HL-60 (cell line): ENCODE measurements around the gene STRIP1.

Experiments
- POLR2AphosphoS5 ChIP-seq: IDR thresholded peaks from 2 replicates; pipeline ENCODE4 v1.6.1; 2012; ENCODE audit warnings: low read depth
- TF ChIP-seq, protein P1 (sequence below): IDR thresholded peaks from one replicate; pipeline ENCODE4 v1.5.1; 2011; ENCODE audit warnings: low read length, control low read depth, inconsistent platforms; ENCODE audit not compliant: insufficient read depth

DNA sequence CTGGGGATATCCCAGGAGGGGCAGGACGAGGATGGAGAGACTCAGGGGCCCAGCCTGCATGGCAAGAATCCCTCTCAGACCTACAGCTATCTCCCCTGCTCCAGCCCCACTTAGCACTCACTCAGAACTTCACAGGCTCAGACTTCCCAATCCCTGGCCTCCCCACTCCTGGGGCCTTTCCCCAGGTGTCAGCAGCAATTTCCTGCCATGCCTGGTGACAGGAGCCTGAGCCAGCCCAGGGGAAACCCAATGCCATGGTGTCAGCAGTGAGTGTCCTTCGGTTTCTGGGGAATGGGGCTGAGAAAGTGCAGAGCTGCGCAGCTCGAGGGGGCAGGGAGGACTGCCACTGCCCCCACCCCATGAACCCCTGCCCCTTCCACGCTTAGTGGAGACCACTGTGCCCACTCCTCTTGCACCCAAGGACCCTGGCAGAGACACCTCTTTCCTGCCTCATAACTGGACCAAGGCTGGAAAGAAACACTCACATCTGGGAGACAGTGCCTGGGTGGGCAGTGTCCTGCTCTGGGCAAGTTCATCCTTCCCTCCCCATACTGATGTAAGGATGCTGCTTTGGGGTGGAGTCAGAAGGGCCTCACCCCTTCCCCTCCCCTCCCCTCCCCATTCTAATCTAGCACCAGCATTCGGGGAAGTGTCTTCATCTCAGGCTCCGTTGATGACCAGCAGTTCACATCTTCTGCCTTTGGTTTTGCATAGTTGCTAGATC, 60.7 kb downstream of the STRIP1 start:
- TF ChIP-seq, protein P1, sequence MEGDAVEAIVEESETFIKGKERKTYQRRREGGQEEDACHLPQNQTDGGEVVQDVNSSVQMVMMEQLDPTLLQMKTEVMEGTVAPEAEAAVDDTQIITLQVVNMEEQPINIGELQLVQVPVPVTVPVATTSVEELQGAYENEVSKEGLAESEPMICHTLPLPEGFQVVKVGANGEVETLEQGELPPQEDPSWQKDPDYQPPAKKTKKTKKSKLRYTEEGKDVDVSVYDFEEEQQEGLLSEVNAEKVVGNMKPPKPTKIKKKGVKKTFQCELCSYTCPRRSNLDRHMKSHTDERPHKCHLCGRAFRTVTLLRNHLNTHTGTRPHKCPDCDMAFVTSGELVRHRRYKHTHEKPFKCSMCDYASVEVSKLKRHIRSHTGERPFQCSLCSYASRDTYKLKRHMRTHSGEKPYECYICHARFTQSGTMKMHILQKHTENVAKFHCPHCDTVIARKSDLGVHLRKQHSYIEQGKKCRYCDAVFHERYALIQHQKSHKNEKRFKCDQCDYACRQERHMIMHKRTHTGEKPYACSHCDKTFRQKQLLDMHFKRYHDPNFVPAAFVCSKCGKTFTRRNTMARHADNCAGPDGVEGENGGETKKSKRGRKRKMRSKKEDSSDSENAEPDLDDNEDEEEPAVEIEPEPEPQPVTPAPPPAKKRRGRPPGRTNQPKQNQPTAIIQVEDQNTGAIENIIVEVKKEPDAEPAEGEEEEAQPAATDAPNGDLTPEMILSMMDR, result no peak
- TF ChIP-seq POLR2AphosphoS5, result no peak
